Testis (tissue), 2 donors: ENCODE data around the gene CREB3.
A peak's percentile ranks its signal among the peaks of the same experiment; 100 is the strongest.

Source experiments
- POLR2A ChIP-seq: fragments of 450-650 bp; IDR thresholded peaks from one replicate; pipeline ENCODE4 v1.6.1; 2017; ENCODE audit warnings: antibody characterized with exemption, mild to moderate bottlenecking, moderate library complexity
- TF ChIP-seq, protein P1 (sequence below), 3 experiments: fragments of 450-650 bp in 2 of 3; fragments of 200-600 bp in 1 of 3; sonication (generic) in 1 of 3; IDR thresholded peaks; one replicate each; pipeline ENCODE4 v1.5.1; 2016 to 2019; ENCODE audit warnings: antibody characterized with exemption in 3 of 3, mild to moderate bottlenecking in 2 of 3, moderate library complexity in 1 of 3

- TF ChIP-seq, protein P1, sequence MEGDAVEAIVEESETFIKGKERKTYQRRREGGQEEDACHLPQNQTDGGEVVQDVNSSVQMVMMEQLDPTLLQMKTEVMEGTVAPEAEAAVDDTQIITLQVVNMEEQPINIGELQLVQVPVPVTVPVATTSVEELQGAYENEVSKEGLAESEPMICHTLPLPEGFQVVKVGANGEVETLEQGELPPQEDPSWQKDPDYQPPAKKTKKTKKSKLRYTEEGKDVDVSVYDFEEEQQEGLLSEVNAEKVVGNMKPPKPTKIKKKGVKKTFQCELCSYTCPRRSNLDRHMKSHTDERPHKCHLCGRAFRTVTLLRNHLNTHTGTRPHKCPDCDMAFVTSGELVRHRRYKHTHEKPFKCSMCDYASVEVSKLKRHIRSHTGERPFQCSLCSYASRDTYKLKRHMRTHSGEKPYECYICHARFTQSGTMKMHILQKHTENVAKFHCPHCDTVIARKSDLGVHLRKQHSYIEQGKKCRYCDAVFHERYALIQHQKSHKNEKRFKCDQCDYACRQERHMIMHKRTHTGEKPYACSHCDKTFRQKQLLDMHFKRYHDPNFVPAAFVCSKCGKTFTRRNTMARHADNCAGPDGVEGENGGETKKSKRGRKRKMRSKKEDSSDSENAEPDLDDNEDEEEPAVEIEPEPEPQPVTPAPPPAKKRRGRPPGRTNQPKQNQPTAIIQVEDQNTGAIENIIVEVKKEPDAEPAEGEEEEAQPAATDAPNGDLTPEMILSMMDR (IDR thresholded peaks at IDR 0.05) = peak in 2 of 3 experiments; percentile 11 to 15
- no peak for TF ChIP-seq POLR2A
Measured at GRCh38 chr9:35756275-35757225, 24.1 kb downstream of the CREB3 start.
